Natural killer cell (primary cell): ENCODE results near the gene TTC23. TPM values are rescaled to one million over a fixed set of nuclear protein-coding genes. Genes with fewer than 3 reads are reported as not detected.
"Not testable (repeated sequence)": the region's sequence is repeated elsewhere in the genome, so short reads cannot be mapped to it uniquely, and the experiment has no call there.

Experiments
- ATAC-seq, 3 donors: fragments of 150-1000 bp in 2 of 3; fragments of 200-7000 bp in 1 of 3; cut with Tn5 transposase; 1 replicate in 1 of 3; 2 replicates in 2 of 3; pipeline ENCODE4 v1.10.0; 2021; ENCODE audit warnings: mild to moderate bottlenecking in 2 of 3, moderate library complexity in 2 of 3
- DNase-seq, 2 donors: peaks; one replicate each; pipeline versions ENCODE4 v3.0.0 to v3.0.0-alpha.2; 2013 to 2021; ENCODE audit warnings: mixed read lengths in 1 of 2
- H3K27ac ChIP-seq: one replicate; pipeline ENCODE4 v1.5.1; 2013; ENCODE audit warnings: mild to moderate bottlenecking, low read length
- H3K27me3 ChIP-seq: one replicate; pipeline ENCODE4 v1.6.1; 2013; ENCODE audit warnings: low read length; ENCODE audit not compliant: control insufficient read depth, insufficient read depth
- H3K36me3 ChIP-seq: one replicate; pipeline ENCODE4 v1.6.1; 2013; ENCODE audit warnings: low read length; ENCODE audit not compliant: control insufficient read depth, insufficient read depth
- H3K4me1 ChIP-seq: one replicate; pipeline ENCODE4 v1.6.1; 2013; ENCODE audit warnings: low read length; ENCODE audit not compliant: control insufficient read depth, insufficient read depth
- H3K4me3 ChIP-seq: one replicate; pipeline ENCODE4 v1.5.1; 2013; ENCODE audit warnings: low read length
- H3K9me3 ChIP-seq: one replicate; pipeline ENCODE4 v1.6.1; 2013; ENCODE audit warnings: low read length; ENCODE audit not compliant: control insufficient read depth, insufficient read depth
- H3K27ac Mint-ChIP-seq, 2 donors: one replicate each; pipeline ENCODE4 v1.8.0; 2022; ENCODE audit warnings: mild to moderate bottlenecking in 2 of 2, mixed read lengths in 2 of 2, moderate library complexity in 1 of 2
- H3K27me3 Mint-ChIP-seq, 2 donors: one replicate each; pipeline ENCODE4 v1.8.0; 2022; ENCODE audit warnings: low read depth in 2 of 2, mixed read lengths in 2 of 2
- H3K36me3 Mint-ChIP-seq: one replicate; pipeline ENCODE4 v1.8.0; 2022; ENCODE audit warnings: mixed read lengths
- H3K4me1 Mint-ChIP-seq, 2 donors: one replicate each; pipeline ENCODE4 v1.8.0; 2022; ENCODE audit warnings: mixed read lengths in 2 of 2
- H3K4me3 Mint-ChIP-seq: one replicate; pipeline ENCODE4 v1.8.0; 2022; ENCODE audit warnings: mild to moderate bottlenecking, moderate library complexity, mixed read lengths
- H3K9me3 Mint-ChIP-seq, 2 donors: one replicate each; pipeline ENCODE4 v1.8.0; 2022; ENCODE audit warnings: mixed read lengths in 2 of 2
- WGBS: methylation state at CpG from one replicate; pipeline ENCODE4 v1.1.7; 2013; ENCODE audit warnings: missing lambda C conversion rate; ENCODE audit not compliant: insufficient coverage; 5-methylcytosine and 5-hydroxymethylcytosine counted together
- intact Hi-C: fragments of 100-400 bp; cut with micrococcal nuclease; formaldehyde crosslinking; loops from one replicate; pipeline ENCODE4 v1.14.2; 2022
- total RNA-seq, 4 donors: library from RNA; stranded (reverse); fragments of 120-200 nt in 1 of 4; gene quantifications; one replicate each; pipeline versions ENCODE4 v1.2.3 to v1.2.4, GENCODE V29; 2013 to 2022
- TF ChIP-seq, protein P1 (sequence below): fragments of 200-600 bp; IDR thresholded peaks from one replicate; pipeline ENCODE4 v1.8.0; 2022; ENCODE audit warnings: antibody characterized with exemption

TTC23 gene
- total RNA-seq, 3 donors from 2014 or later (not counting 1 experiment from before 2014, with no cell fraction given): 0.75 to 1.1 (median 1.0) TPM

DNA sequence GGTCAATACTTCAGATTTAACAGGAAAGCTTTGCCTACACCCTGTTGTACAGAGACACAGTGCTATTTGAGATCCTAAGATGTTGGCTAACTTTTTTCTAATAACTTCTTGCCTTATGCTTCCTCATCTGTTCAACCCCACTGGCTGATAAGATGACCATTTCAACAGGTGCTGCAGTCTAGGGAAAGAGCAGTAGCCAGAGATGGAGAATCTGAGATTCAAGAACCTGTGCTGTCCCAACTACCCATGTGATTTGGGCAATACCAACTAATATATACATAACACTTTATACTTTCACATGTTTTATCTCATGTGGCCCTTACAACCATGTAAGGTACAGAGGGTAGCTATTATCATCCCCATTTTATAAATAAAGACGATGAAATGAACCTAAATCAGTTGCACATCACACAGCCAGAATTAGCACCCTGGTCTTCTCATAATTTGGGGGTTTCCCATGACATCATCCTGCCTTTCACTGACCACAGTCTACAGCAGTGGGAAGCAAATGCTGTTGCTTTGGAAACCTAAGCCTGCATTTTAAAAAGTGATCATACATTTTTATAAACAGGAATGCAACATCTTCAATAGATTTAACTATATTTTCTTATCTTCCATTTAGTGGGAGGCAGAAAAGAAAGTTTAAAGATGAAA, 9.7 kb downstream of the TTC23 start:
- Histone ChIP-seq H3K4me1 (no peaks in the 10 kb centered on the region), H3K27ac (no peak overlapping the region), H3K27me3 (peaks cover 4% of the 10 kb centered on the region), H3K36me3 (no peaks in the 10 kb centered on the region), H3K9me3 (no peaks in the 10 kb centered on the region), H3K4me3 (no peak overlapping the region)
- WGBS: 58% methylated on average over 1 of the region's 1 CpG
- peak in 1 of 2 donors; percentile 33 for DNase-seq
- ATAC-seq: peak in 2 of 3 donors; percentile 61 to 67
- Mint-ChIP-seq H3K9me3 (no peaks in the 10 kb centered on the region), H3K4me3 (no peak overlapping the region), H3K4me1 (no peaks in the 10 kb centered on the region), H3K36me3 (no peaks in the 10 kb centered on the region), H3K27me3 (peaks cover 20 to 54% of the 10 kb centered on the region in 2 donors), H3K27ac (no peak overlapping the region)
- intact Hi-C loops: no loop called here
- TF ChIP-seq, protein P1, sequence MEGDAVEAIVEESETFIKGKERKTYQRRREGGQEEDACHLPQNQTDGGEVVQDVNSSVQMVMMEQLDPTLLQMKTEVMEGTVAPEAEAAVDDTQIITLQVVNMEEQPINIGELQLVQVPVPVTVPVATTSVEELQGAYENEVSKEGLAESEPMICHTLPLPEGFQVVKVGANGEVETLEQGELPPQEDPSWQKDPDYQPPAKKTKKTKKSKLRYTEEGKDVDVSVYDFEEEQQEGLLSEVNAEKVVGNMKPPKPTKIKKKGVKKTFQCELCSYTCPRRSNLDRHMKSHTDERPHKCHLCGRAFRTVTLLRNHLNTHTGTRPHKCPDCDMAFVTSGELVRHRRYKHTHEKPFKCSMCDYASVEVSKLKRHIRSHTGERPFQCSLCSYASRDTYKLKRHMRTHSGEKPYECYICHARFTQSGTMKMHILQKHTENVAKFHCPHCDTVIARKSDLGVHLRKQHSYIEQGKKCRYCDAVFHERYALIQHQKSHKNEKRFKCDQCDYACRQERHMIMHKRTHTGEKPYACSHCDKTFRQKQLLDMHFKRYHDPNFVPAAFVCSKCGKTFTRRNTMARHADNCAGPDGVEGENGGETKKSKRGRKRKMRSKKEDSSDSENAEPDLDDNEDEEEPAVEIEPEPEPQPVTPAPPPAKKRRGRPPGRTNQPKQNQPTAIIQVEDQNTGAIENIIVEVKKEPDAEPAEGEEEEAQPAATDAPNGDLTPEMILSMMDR: no peak

DNA sequence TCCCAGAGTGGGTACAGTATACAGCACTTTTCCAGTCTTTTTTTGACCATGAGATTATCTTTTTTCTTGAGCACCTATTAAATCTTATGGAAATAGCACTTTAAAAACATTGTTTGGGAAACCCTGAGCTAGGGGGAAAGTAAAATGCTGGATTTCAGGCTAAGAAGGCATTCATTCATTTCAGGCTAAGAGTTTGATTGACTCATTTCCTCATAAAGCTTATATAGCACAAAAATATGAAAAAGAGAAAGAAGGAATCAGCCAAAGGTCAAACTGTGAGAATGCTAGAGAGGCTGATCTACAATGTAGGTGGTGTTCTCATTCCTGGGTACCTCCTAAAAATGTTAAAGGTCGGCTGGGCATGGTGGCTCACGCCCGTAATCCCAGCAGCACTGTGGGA, 10.5 kb downstream of the TTC23 start:
- TF ChIP-seq, protein P1: no peak
- Mint-ChIP-seq H3K27me3 (peaks cover 20 to 48% of the 10 kb centered on the region in 2 donors), H3K4me1 (no peaks in the 10 kb centered on the region), H3K4me3 (no peak overlapping the region), H3K36me3 (no peaks in the 10 kb centered on the region), H3K9me3 (no peaks in the 10 kb centered on the region), H3K27ac (no peak overlapping the region)
- intact Hi-C loops: no loop called here
- DNase-seq (no peak), ATAC-seq (no peak)
- no peaks in the 10 kb centered on the region for H3K4me1 ChIP-seq
- no peak overlapping the region for H3K27ac ChIP-seq
- no peak overlapping the region for H3K4me3 ChIP-seq
- H3K36me3 ChIP-seq: no peaks in the 10 kb centered on the region
- 81% methylated on average over 3 of the region's 3 CpGs for WGBS
- H3K9me3 ChIP-seq: no peaks in the 10 kb centered on the region
- peaks cover 4% of the 10 kb centered on the region for H3K27me3 ChIP-seq

DNA sequence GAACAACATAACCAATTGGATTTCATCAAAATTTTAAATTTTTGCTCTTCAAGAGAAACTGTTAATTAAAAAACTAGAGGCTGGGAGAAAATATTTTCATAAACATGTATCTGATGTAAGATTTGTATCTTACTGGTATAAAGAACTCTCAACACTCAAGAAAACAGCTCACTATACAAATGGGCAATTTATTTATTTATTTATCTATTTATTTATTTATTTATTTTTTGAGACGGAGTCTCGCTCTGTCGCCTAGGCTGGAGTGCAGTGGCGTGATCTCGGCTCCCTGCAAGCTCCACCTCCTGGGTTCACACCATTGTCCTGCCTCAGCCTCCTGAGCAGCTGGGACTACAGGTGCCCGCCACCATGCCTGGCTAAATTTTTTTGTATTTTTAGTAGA, 15.2 kb downstream of the TTC23 start:
- DNase-seq, H3K9me3 ChIP-seq, H3K36me3 ChIP-seq, H3K27ac Mint-ChIP-seq, H3K9me3 Mint-ChIP-seq, H3K4me1 Mint-ChIP-seq, H3K4me1 ChIP-seq, intact Hi-C loops, H3K27me3 ChIP-seq, ATAC-seq, H3K4me3 ChIP-seq, H3K4me3 Mint-ChIP-seq, H3K27ac ChIP-seq, H3K36me3 Mint-ChIP-seq: not testable (repeated sequence)
- WGBS: 83% methylated on average over 6 of the region's 6 CpGs
- peaks cover 13 to 34% of the 10 kb centered on the region in 2 donors for H3K27me3 Mint-ChIP-seq

DNA sequence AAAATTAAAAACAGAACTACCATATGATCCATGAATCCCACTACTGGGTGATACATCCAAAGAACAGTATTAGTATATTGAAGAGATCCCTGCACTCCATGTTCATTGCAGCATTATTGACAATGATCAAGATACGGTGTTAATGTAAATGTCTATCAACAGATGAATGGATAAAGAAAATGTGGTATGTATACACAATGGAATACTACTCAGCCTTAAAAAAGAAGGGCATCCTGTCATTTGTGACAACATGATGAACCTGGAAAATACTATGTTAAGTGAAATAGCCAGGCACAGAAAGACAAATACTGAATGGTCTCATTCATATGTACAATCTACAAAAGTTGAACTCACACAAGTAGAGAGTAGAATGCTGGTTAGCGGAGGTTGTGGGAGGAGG, 16.6 kb downstream of the TTC23 start:
- H3K9me3 Mint-ChIP-seq: peaks cover 0 to 2% of the 10 kb centered on the region in 2 donors
- DNase-seq: no peak

More for the DNA sequence above, 16.6 kb downstream of the TTC23 start:
- intact Hi-C loops: no loop called here
- Histone ChIP-seq H3K9me3 (no peaks in the 10 kb centered on the region), H3K4me3 (no peak overlapping the region), H3K27me3 (no peaks in the 10 kb centered on the region), H3K4me1 (no peaks in the 10 kb centered on the region), H3K36me3 (no peaks in the 10 kb centered on the region), H3K27ac (no peak overlapping the region)
- 83% methylated on average over 1 of the region's 2 CpGs for WGBS
- ATAC-seq: no peak
- Mint-ChIP-seq H3K27me3 (peaks cover 12 to 25% of the 10 kb centered on the region in 2 donors), H3K36me3 (no peaks in the 10 kb centered on the region), H3K27ac (no peak overlapping the region), H3K4me1 (no peaks in the 10 kb centered on the region), H3K4me3 (no peak overlapping the region)
- TF ChIP-seq, protein P1: no peak
